ENCODE measurements around the gene DLEC1. TPM values are rescaled to one million over a fixed set of nuclear protein-coding genes. Genes with fewer than 3 reads are reported as not detected.

DLEC1 gene
- total and polyA plus RNA-seq, 5 donors from 2014 or later: 0.09 to 4.9 (median 0.64) TPM

GRCh38 chr3:38164952-38165721, 126.1 kb downstream of the DLEC1 start, which contains the start of gene OXSR1:
TSS of gene OXSR1 (plus strand) at chr3:38165537. CDS start at chr3:38165877, 340 bp downstream.
- Mint-ChIP-seq H3K27me3 (no peaks in the 10 kb centered on the region), H3K9me3 (no peaks in the 10 kb centered on the region), H3K4me1 (peaks cover 30 to 54% (median 38%) of the 10 kb centered on the region in 4 donors), H3K4me3 (peak within 1 kb of the TSS; percentile 94 to 97 (median 96)), H3K36me3 (peaks cover 7% of the 10 kb centered on the region), H3K27ac (peak within 1 kb of the TSS; percentile 100)
- peak within 1 kb of the TSS; percentile 87 for H3K4me3 ChIP-seq (ENCODE audit: low read depth, low read length)
- DNase-seq (peak; percentile 96 to 100 (median 98)), ATAC-seq (ENCODE audit: low read depth in 2 of 2) (peak; percentile 91 to 95)
- H3K4me1 ChIP-seq (ENCODE audit: control insufficient read depth, insufficient read depth, low read length, poor library complexity, severe bottlenecking): peaks cover 42% of the 10 kb centered on the region
- no peaks in the 10 kb centered on the region for H3K9me3 ChIP-seq (ENCODE audit: control insufficient read depth in 2 of 2, low read length in 2 of 2)
- no peaks in the 10 kb centered on the region for H3K36me3 ChIP-seq (ENCODE audit: control insufficient read depth, insufficient read depth, low read length)
- no peaks in the 10 kb centered on the region for H3K27me3 ChIP-seq (ENCODE audit: control insufficient read depth, insufficient read depth, low read length)
- peak within 1 kb of the TSS; percentile 98 for H3K27ac ChIP-seq (ENCODE audit: insufficient read depth, low read length, poor library complexity, severe bottlenecking)

GRCh38 chr3:38165722-38166387, 126.8 kb downstream of the DLEC1 start:
- Mint-ChIP-seq H3K27ac (peak overlapping the region; percentile 99 to 100 (median 100)), H3K4me3 (peak overlapping the region; percentile 94 to 97 (median 96)), H3K36me3 (peaks cover 7% of the 10 kb centered on the region), H3K4me1 (peaks cover 30 to 61% (median 41%) of the 10 kb centered on the region in 4 donors), H3K9me3 (no peaks in the 10 kb centered on the region), H3K27me3 (no peaks in the 10 kb centered on the region)
- Histone ChIP-seq H3K4me1 (ENCODE audit: control insufficient read depth, insufficient read depth, low read length, poor library complexity, severe bottlenecking) (peaks cover 44% of the 10 kb centered on the region), H3K4me3 (ENCODE audit: low read depth, low read length) (peak overlapping the region; percentile 87), H3K9me3 (ENCODE audit: control insufficient read depth in 2 of 2, low read length in 2 of 2) (no peaks in the 10 kb centered on the region), H3K36me3 (ENCODE audit: control insufficient read depth, insufficient read depth, low read length) (no peaks in the 10 kb centered on the region), H3K27ac (ENCODE audit: insufficient read depth, low read length, poor library complexity, severe bottlenecking) (peak overlapping the region; percentile 98), H3K27me3 (ENCODE audit: control insufficient read depth, insufficient read depth, low read length) (no peaks in the 10 kb centered on the region)
- ATAC-seq (ENCODE audit: low read depth in 2 of 2) (no peak), DNase-seq (peak in 1 of 3 donors; percentile 49)

- H3K27ac ChIP-seq (ENCODE audit: insufficient read depth, low read length, poor library complexity, severe bottlenecking): peak overlapping the region; percentile 25
- no peak for ATAC-seq (ENCODE audit: low read depth in 2 of 2)
- DNase-seq: no peak
- Mint-ChIP-seq H3K9me3 (no peaks in the 10 kb centered on the region), H3K27me3 (no peaks in the 10 kb centered on the region), H3K4me3 (peak overlapping the region; percentile 94 to 97 (median 96)), H3K36me3 (peaks cover 7% of the 10 kb centered on the region), H3K27ac (peak overlapping the region in 1 of 3 donors; percentile 78), H3K4me1 (peaks cover 39 to 78% (median 55%) of the 10 kb centered on the region in 4 donors)
- H3K4me3 ChIP-seq (ENCODE audit: low read depth, low read length): peak overlapping the region; percentile 72
- H3K9me3 ChIP-seq (ENCODE audit: control insufficient read depth in 2 of 2, low read length in 2 of 2): no peaks in the 10 kb centered on the region
- H3K36me3 ChIP-seq (ENCODE audit: control insufficient read depth, insufficient read depth, low read length): no peaks in the 10 kb centered on the region
- peaks cover 61% of the 10 kb centered on the region for H3K4me1 ChIP-seq (ENCODE audit: control insufficient read depth, insufficient read depth, low read length, poor library complexity, severe bottlenecking)
- H3K27me3 ChIP-seq (ENCODE audit: control insufficient read depth, insufficient read depth, low read length): no peaks in the 10 kb centered on the region
Observed at GRCh38 chr3:38167591-38167990, 128.6 kb downstream of the DLEC1 start.

- Mint-ChIP-seq H3K4me3 (peak overlapping the region; percentile 94 to 97 (median 96)), H3K4me1 (peaks cover 40 to 85% (median 61%) of the 10 kb centered on the region in 4 donors), H3K27ac (peak overlapping the region in 2 of 3 donors; percentile 20 to 69), H3K9me3 (no peaks in the 10 kb centered on the region), H3K36me3 (peaks cover 7% of the 10 kb centered on the region), H3K27me3 (no peaks in the 10 kb centered on the region)
- ATAC-seq (ENCODE audit: low read depth in 2 of 2) (no peak), DNase-seq (no peak)
- Histone ChIP-seq H3K4me1 (ENCODE audit: control insufficient read depth, insufficient read depth, low read length, poor library complexity, severe bottlenecking) (peaks cover 69% of the 10 kb centered on the region), H3K36me3 (ENCODE audit: control insufficient read depth, insufficient read depth, low read length) (no peaks in the 10 kb centered on the region), H3K27ac (ENCODE audit: insufficient read depth, low read length, poor library complexity, severe bottlenecking) (peak overlapping the region; percentile 26), H3K4me3 (ENCODE audit: low read depth, low read length) (peak overlapping the region; percentile 72), H3K9me3 (ENCODE audit: control insufficient read depth in 2 of 2, low read length in 2 of 2) (no peaks in the 10 kb centered on the region), H3K27me3 (ENCODE audit: control insufficient read depth, insufficient read depth, low read length) (no peaks in the 10 kb centered on the region)
Observed at GRCh38 chr3:38168151-38169026, 129.4 kb downstream of the DLEC1 start.

GRCh38 chr3:38169027-38169317, 130.0 kb downstream of the DLEC1 start:
- H3K27ac Mint-ChIP-seq: peak overlapping the region; percentile 23 to 69 (median 38)
- peaks cover 46 to 88% (median 67%) of the 10 kb centered on the region in 4 donors for H3K4me1 Mint-ChIP-seq
- peak overlapping the region in 3 of 4 donors; percentile 49 to 94 (median 91) for H3K4me3 Mint-ChIP-seq
- H3K36me3 Mint-ChIP-seq: peaks cover 7% of the 10 kb centered on the region
- H3K27me3 ChIP-seq (ENCODE audit: control insufficient read depth, insufficient read depth, low read length): no peaks in the 10 kb centered on the region
- no peaks in the 10 kb centered on the region for H3K27me3 Mint-ChIP-seq
- DNase-seq (peak in 1 of 3 donors; percentile 39), ATAC-seq (ENCODE audit: low read depth in 2 of 2) (no peak)
- no peaks in the 10 kb centered on the region for H3K36me3 ChIP-seq (ENCODE audit: control insufficient read depth, insufficient read depth, low read length)
- no peaks in the 10 kb centered on the region for H3K9me3 Mint-ChIP-seq
- peak overlapping the region; percentile 29 for H3K27ac ChIP-seq (ENCODE audit: insufficient read depth, low read length, poor library complexity, severe bottlenecking)
- H3K9me3 ChIP-seq (ENCODE audit: control insufficient read depth in 2 of 2, low read length in 2 of 2): no peaks in the 10 kb centered on the region
- peaks cover 73% of the 10 kb centered on the region for H3K4me1 ChIP-seq (ENCODE audit: control insufficient read depth, insufficient read depth, low read length, poor library complexity, severe bottlenecking)
- peak overlapping the region; percentile 72 for H3K4me3 ChIP-seq (ENCODE audit: low read depth, low read length)

GRCh38 chr3:38170722-38171121, 131.7 kb downstream of the DLEC1 start:
- DNase-seq: no peak
- Mint-ChIP-seq H3K27ac (no peak overlapping the region), H3K4me3 (peak overlapping the region in 2 of 4 donors; percentile 61 to 68), H3K36me3 (peaks cover 7% of the 10 kb centered on the region), H3K9me3 (no peaks in the 10 kb centered on the region), H3K4me1 (peaks cover 53 to 92% (median 73%) of the 10 kb centered on the region in 4 donors), H3K27me3 (no peaks in the 10 kb centered on the region)
- Histone ChIP-seq H3K36me3 (ENCODE audit: control insufficient read depth, insufficient read depth, low read length) (no peaks in the 10 kb centered on the region), H3K4me1 (ENCODE audit: control insufficient read depth, insufficient read depth, low read length, poor library complexity, severe bottlenecking) (peaks cover 73% of the 10 kb centered on the region), H3K27me3 (ENCODE audit: control insufficient read depth, insufficient read depth, low read length) (no peaks in the 10 kb centered on the region), H3K4me3 (ENCODE audit: low read depth, low read length) (no peak overlapping the region), H3K9me3 (ENCODE audit: control insufficient read depth in 2 of 2, low read length in 2 of 2) (no peaks in the 10 kb centered on the region), H3K27ac (ENCODE audit: insufficient read depth, low read length, poor library complexity, severe bottlenecking) (no peak overlapping the region)
- no peak for ATAC-seq (ENCODE audit: low read depth in 2 of 2)

- ATAC-seq (ENCODE audit: low read depth in 2 of 2) (no peak), DNase-seq (no peak)
- Histone ChIP-seq H3K9me3 (ENCODE audit: control insufficient read depth in 2 of 2, low read length in 2 of 2) (no peaks in the 10 kb centered on the region), H3K27me3 (ENCODE audit: control insufficient read depth, insufficient read depth, low read length) (no peaks in the 10 kb centered on the region), H3K27ac (ENCODE audit: insufficient read depth, low read length, poor library complexity, severe bottlenecking) (peak overlapping the region; percentile 36), H3K4me1 (ENCODE audit: control insufficient read depth, insufficient read depth, low read length, poor library complexity, severe bottlenecking) (peaks cover 71% of the 10 kb centered on the region), H3K36me3 (ENCODE audit: control insufficient read depth, insufficient read depth, low read length) (no peaks in the 10 kb centered on the region), H3K4me3 (ENCODE audit: low read depth, low read length) (no peak overlapping the region)
- H3K4me1 Mint-ChIP-seq: peaks cover 53 to 91% (median 69%) of the 10 kb centered on the region in 4 donors
- peaks cover 7% of the 10 kb centered on the region for H3K36me3 Mint-ChIP-seq
- no peak overlapping the region for H3K27ac Mint-ChIP-seq
- H3K4me3 Mint-ChIP-seq: peak overlapping the region in 1 of 4 donors; percentile 61
- H3K9me3 Mint-ChIP-seq: no peaks in the 10 kb centered on the region
- no peaks in the 10 kb centered on the region for H3K27me3 Mint-ChIP-seq
Observed at GRCh38 chr3:38171622-38172021, 132.6 kb downstream of the DLEC1 start.
